HUES48 (cell line): ENCODE results near the gene RELL1.

Experiments used
- H3K27ac ChIP-seq: one replicate; pipeline ENCODE4 v1.7.0; 2013; ENCODE audit warnings: low read depth, low read length, inconsistent platforms
- H3K27me3 ChIP-seq: 2 replicates; pipeline ENCODE4 v1.6.1; 2013; ENCODE audit warnings: mild to moderate bottlenecking, low read length; ENCODE audit not compliant: control insufficient read depth, insufficient read depth
- H3K36me3 ChIP-seq: 2 replicates; pipeline ENCODE4 v1.6.1; 2013; ENCODE audit warnings: low read length; ENCODE audit not compliant: control insufficient read depth, insufficient read depth
- H3K4me1 ChIP-seq: 2 replicates; pipeline ENCODE4 v1.6.1; 2013; ENCODE audit warnings: mild to moderate bottlenecking, low read length; ENCODE audit not compliant: control insufficient read depth, insufficient read depth
- H3K4me3 ChIP-seq: 2 replicates; pipeline ENCODE4 v1.5.1; 2013; ENCODE audit warnings: mild to moderate bottlenecking, low read depth, low read length
- H3K9ac ChIP-seq: 2 replicates; pipeline ENCODE4 v1.6.1; 2013; ENCODE audit warnings: mild to moderate bottlenecking, low read depth, low read length, moderate library complexity
- H3K9me3 ChIP-seq: 2 replicates; pipeline ENCODE4 v1.6.1; 2013; ENCODE audit warnings: low read length; ENCODE audit not compliant: control insufficient read depth, insufficient read depth

The RELL1 gene

DNA sequence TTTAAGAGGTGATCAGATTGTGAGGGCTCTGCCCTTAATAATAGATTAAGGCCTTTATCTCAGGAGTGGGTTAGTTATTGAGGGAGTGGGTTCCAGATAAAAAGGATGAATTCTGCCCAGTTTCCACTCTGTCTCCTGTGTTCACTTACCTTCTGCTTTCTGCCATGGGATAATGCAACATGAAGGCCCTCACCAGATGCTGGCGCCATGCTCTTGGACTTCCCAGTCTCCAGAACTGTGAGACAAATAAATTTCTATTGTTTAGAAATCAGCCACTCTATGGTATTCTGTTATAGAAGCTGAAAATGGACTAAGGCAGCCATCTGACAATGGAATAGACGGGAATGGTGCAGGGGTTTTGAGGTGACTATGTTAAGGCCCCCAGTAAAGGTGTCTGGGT, 6.9 kb upstream of the RELL1 start:
- Histone ChIP-seq H3K36me3 (no peaks in the 10 kb centered on the region), H3K9me3 (no peaks in the 10 kb centered on the region), H3K27ac (no peak overlapping the region), H3K4me1 (peaks cover 13% of the 10 kb centered on the region), H3K4me3 (no peak overlapping the region), H3K27me3 (no peaks in the 10 kb centered on the region), H3K9ac (no peak overlapping the region)

DNA sequence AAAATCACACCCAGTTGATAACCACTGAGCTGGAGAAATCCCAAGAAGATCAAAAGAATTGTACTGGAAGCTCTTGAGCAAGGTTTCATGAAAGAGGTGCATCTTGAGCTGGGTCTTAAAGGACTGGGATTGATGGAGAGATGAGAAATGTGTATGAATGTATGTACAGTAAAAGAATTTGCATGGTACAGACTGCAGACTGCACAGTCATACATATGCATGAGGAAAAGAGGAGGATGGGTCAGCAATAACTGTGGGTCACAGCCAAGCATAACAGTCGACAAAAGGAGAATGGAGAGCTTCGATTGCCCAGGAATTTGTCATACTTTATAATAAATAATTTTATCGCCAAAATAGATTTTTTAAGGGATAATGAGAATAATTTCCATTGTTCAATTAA, 4.8 kb upstream of the RELL1 start:
- H3K4me3 ChIP-seq: no peak overlapping the region
- no peaks in the 10 kb centered on the region for H3K36me3 ChIP-seq
- no peak overlapping the region for H3K27ac ChIP-seq
- H3K9ac ChIP-seq: no peak overlapping the region
- peaks cover 20% of the 10 kb centered on the region for H3K4me1 ChIP-seq
- peaks cover 7% of the 10 kb centered on the region for H3K27me3 ChIP-seq
- H3K9me3 ChIP-seq: no peaks in the 10 kb centered on the region

DNA sequence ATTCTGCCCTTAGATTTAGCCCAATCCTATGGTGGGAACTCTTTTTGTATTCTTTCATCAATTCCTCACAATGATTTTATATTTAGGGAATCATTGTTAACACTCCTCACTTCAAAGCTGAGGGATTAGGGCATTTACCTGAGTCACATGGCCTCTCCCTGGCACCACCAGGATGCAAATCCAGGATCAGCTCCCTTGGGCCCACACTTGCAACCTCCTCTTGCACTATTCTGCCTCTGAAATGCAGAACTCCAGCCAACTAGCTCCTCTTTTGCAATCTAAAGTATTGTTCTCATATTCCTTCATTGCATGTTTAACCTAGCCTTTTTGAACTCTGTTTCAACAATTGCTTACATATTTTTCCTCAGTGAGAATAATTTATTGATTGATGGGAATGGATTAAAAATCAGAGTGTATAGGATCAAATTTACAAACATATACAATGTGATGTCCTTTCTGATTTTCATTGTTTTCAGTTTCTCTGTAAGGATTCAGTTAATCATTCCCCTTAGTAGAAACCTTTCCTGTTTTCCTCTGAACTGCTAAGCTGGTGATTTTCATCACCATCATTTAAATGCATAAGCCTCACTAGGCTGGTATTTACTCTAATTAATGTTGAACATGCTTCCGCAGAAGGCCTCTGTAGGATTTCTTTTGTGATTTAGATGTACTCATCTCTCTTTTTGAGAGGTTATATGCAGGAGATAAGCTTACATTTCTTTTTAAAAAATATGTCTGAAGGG, 3.3 kb upstream of the RELL1 start:
- no peaks in the 10 kb centered on the region for H3K9me3 ChIP-seq
- no peaks in the 10 kb centered on the region for H3K36me3 ChIP-seq
- no peak overlapping the region for H3K9ac ChIP-seq
- peaks cover 16% of the 10 kb centered on the region for H3K27me3 ChIP-seq
- H3K4me3 ChIP-seq: no peak overlapping the region
- H3K27ac ChIP-seq: no peak overlapping the region
- H3K4me1 ChIP-seq: peaks cover 26% of the 10 kb centered on the region

DNA sequence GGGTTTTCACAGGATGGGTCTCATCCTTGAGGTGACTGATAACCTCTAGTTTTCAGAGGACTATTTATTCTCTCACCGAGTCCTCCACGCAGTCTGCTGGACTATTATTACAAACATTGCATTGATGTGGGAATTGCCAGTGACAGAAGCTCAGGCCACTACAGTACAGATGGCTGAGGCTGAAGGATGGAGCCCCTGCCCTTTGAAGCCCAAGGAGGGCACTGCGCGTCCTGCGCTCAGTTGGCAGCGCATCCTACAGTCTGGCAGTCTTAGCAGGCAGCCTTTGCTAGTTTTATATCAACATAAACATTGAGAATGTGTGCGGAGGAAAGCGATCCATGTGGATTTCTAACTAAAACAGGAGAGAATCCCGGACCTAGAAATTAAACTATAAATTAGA, 1.5 kb upstream of the RELL1 start:
- H3K4me3 ChIP-seq: no peak overlapping the region
- H3K9ac ChIP-seq: no peak overlapping the region
- H3K9me3 ChIP-seq: no peaks in the 10 kb centered on the region
- no peak overlapping the region for H3K27ac ChIP-seq
- no peaks in the 10 kb centered on the region for H3K36me3 ChIP-seq
- H3K27me3 ChIP-seq: peaks cover 16% of the 10 kb centered on the region
- H3K4me1 ChIP-seq: peaks cover 26% of the 10 kb centered on the region

DNA sequence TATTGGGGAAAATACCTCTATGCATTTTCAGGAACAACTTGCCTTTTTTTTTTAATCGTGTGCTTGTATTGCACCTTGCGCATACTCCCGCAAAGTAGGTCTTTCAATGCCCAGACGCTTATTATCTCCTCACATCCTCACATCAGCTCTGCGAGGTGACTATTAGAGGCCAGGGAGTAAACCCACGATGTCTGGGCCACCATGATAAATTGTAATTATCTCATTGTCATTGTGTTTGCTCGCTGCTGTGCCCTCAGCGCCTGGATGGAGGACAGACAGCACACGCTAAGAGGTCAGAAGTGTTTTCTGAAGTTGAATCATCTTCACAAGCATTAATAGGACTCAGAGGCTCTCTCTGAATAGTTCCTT, 1.0 kb upstream of the RELL1 start:
- no peak overlapping the region for H3K27ac ChIP-seq
- peaks cover 16% of the 10 kb centered on the region for H3K27me3 ChIP-seq
- H3K36me3 ChIP-seq: no peaks in the 10 kb centered on the region
- 0 out of 2 replicates have a peak overlapping the region, but pooled peaks have one; percentile 3 for H3K9ac ChIP-seq
- H3K4me1 ChIP-seq: peaks cover 26% of the 10 kb centered on the region
- no peaks in the 10 kb centered on the region for H3K9me3 ChIP-seq
- H3K4me3 ChIP-seq: peak overlapping the region; percentile 55

DNA sequence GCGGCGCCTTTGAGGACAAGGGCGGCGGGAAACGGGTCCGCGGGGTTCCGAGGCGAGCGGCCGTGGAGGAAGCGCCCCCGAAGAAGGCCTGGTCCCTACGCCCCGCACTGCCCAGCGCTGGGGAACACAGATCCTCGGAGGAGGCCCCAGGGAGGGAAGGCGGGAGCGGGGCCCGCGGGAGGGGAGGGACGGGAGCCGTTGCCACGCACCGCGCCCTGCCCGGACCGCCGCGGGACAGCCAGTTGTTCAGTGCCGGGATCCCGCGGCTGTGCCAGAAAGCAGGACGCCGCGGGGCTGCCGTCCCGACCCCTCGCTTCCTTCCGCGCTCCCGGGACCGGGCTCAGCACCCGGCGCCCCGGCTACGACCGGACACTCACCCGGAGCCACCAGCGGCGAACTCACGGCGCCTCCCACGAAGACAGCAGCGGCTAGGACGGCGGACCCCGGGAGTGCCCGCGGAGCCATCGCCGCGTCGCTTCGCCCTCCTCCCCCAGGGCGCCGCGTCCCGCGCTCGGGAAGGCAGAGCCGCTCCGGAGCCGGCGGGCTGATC, 278 bp downstream of the RELL1 start:
- peak overlapping the region; percentile 80 for H3K4me3 ChIP-seq
- peaks cover 26% of the 10 kb centered on the region for H3K4me1 ChIP-seq
- H3K9ac ChIP-seq: peak overlapping the region; percentile 58
- peak overlapping the region; percentile 63 for H3K27ac ChIP-seq
- peaks cover 16% of the 10 kb centered on the region for H3K27me3 ChIP-seq
- H3K36me3 ChIP-seq: no peaks in the 10 kb centered on the region
- H3K9me3 ChIP-seq: no peaks in the 10 kb centered on the region

DNA sequence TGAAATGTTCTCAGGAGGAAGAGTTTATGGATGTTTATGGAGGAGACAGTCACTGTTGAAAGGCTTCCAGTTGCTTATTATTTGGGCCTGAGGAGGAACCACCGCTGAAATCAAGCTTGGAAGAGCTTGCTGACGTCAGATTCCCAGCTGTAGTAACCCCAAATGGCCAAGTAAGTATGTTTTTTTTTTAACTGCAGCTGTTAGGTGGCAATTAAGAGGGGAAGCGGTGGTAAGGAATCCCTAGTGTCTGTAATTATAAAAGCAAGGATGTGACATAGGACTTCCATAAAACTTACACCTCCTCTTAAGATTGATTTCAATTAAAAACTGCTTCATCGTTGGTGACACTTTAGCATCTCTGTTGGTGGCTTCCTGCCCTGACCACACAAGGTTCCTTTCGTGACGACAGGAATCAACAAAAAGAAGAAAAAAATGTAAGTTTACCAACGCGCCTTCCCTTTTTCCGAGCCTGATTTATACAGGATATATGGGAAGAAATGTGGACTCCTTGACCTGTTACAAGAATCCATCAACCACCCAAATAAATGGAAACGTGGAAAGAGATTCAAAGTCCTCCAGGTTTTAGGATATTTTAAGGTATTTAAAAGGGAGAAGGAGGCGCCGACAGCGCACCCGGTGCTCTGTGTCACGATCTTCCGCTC, 884 bp downstream of the RELL1 start:
- no peaks in the 10 kb centered on the region for H3K36me3 ChIP-seq
- peak overlapping the region; percentile 80 for H3K4me3 ChIP-seq
- peaks cover 26% of the 10 kb centered on the region for H3K4me1 ChIP-seq
- peak overlapping the region; percentile 63 for H3K27ac ChIP-seq
- H3K9me3 ChIP-seq: no peaks in the 10 kb centered on the region
- H3K9ac ChIP-seq: peak overlapping the region; percentile 58; the same call in 1 of the 2 replicates
- H3K27me3 ChIP-seq: peaks cover 16% of the 10 kb centered on the region

DNA sequence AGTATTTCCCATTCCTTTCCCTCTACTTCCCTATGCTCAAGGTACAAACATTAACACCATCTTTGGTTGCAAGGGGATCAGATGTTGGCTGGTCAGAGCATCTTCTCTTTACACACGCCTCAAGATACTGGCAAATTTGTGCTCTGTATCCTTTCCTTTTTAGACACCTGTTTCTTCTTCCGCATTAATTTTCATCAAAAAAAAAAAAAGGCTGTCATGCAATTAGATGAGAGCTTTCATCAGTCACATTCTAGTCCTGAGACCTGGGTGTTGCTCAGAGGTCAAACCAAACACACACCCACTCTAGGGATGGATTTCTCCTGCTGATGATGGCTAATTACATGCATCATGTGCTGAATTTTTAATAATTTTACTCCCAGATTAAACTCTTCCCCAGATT, 2.0 kb downstream of the RELL1 start:
- H3K4me3 ChIP-seq: no peak overlapping the region
- H3K4me1 ChIP-seq: peaks cover 17% of the 10 kb centered on the region
- no peaks in the 10 kb centered on the region for H3K9me3 ChIP-seq
- no peak overlapping the region for H3K9ac ChIP-seq
- H3K27ac ChIP-seq: no peak overlapping the region
- peaks cover 16% of the 10 kb centered on the region for H3K27me3 ChIP-seq
- no peaks in the 10 kb centered on the region for H3K36me3 ChIP-seq

DNA sequence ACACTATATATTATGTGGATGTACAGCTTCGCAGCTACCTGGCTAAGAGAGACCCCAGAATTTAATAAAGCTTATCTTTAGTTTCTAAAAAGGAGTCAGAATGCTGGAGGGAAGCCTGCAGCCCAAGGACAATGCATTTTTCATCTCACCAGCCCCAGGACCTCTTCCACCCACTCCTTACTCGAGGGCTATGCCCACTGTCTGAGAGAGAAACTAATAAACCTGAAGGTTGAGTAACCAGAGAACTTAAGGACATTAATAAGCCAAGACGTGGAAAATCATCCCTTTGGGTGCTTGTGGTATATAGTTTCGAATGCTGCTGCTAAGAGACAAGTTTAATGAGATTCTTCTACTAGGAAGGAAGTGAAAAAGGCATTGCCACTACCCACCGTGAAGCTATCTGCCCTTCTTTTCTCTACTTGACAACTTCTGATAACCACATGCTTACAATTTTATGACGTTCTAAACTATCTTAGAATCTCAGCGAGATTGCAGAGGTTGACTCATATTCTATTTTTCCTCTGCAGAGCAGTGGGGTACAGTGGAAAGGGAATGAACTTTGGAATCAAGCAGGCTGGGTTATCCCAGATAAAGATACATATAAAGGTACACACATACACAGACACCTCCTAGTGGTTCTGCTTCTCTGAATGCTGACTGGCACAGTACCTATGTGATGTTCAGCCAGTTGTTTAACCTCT, 3.3 kb downstream of the RELL1 start:
- H3K4me3 ChIP-seq: no peak overlapping the region
- no peak overlapping the region for H3K27ac ChIP-seq
- H3K9me3 ChIP-seq: no peaks in the 10 kb centered on the region
- H3K4me1 ChIP-seq: peaks cover 12% of the 10 kb centered on the region
- peaks cover 14% of the 10 kb centered on the region for H3K27me3 ChIP-seq
- H3K36me3 ChIP-seq: no peaks in the 10 kb centered on the region
- H3K9ac ChIP-seq: no peak overlapping the region

DNA sequence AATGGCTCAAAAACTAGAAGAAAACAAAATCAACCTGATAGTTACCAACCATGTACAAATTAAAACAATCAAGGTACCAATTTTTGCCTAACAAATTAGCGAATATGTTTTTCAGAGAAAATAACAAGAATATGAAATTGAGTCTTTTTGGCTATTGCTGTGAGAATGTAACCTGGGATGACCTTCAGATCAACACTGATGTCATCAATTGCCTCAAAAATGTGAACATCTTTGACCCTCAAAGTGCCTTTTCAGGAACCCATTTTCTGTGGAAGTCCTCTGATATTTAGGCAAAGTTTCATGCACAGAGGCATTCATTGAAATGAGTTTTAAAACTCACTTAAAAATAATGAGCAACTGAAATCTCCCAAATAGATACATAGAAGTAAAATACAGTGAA, 6.1 kb downstream of the RELL1 start:
- Histone ChIP-seq H3K4me1 (peaks cover 2% of the 10 kb centered on the region), H3K9ac (no peak overlapping the region), H3K27ac (no peak overlapping the region), H3K27me3 (peaks cover 4% of the 10 kb centered on the region), H3K9me3 (no peaks in the 10 kb centered on the region), H3K36me3 (no peaks in the 10 kb centered on the region), H3K4me3 (no peak overlapping the region)

DNA sequence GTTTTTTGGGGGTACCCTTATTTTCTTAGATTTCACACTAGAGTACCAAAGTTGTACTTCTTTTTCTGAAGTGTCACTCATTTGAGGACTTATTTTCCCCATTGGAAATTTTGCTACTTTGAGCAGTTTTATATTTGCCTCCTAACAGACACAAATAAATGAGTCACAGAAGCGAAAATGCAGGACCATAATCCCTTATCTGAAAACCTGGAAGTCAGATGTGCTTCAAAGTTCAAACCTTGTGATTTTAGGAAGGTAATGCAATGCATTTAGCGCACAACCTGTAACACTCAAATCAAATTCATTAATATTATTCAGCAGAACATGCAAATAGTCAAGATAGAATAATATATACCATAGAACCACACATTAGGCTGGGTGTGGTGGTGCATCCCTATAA, 6.9 kb downstream of the RELL1 start:
- H3K4me3 ChIP-seq: no peak overlapping the region
- H3K36me3 ChIP-seq: no peaks in the 10 kb centered on the region
- no peaks in the 10 kb centered on the region for H3K4me1 ChIP-seq
- H3K9me3 ChIP-seq: no peaks in the 10 kb centered on the region
- no peak overlapping the region for H3K27ac ChIP-seq
- no peak overlapping the region for H3K9ac ChIP-seq
- no peaks in the 10 kb centered on the region for H3K27me3 ChIP-seq
